HepG2 (cell line): ENCODE data around the gene PDE6C. TPM values are rescaled to one million over a fixed set of nuclear protein-coding genes. Genes with fewer than 3 reads are reported as not detected.

Experiments
- AGO2 ChIP-seq: fragments of 200-400 bp; formaldehyde crosslinking; optimal IDR thresholded peaks from 2 replicates; pipeline ENCODE3; 2017; ENCODE audit warnings: mild to moderate bottlenecking, low read depth, low read length, moderate library complexity
- ARNT ChIP-seq: fragments of 450-650 bp; IDR thresholded peaks from 2 replicates; pipeline ENCODE4 v1.6.1; 2017
- BRD4 ChIP-seq: sonication (generic); formaldehyde crosslinking; IDR thresholded peaks from 2 replicates; pipeline ENCODE4 v1.4.0; 2020; ENCODE audit warnings: missing genetic modification reagents
- CREB1 ChIP-seq, 2 experiments: fragments of 450-650 bp in 1 of 2; IDR thresholded peaks; 2 replicates each; pipeline ENCODE4 v1.6.1; 2016 to 2017; ENCODE audit warnings: control low read depth in 1 of 2, mild to moderate bottlenecking in 1 of 2, missing compliant biosample characterization in 1 of 2, missing genetic modification characterization in 1 of 2
- DNMT1 ChIP-seq: sonication (generic); formaldehyde crosslinking; IDR thresholded peaks from 2 replicates; pipeline ENCODE4 v1.5.1; 2020; ENCODE audit warnings: mild to moderate bottlenecking, missing genetic modification reagents
- DRAP1 ChIP-seq: IDR thresholded peaks from 2 replicates; pipeline ENCODE4 v1.6.1; 2016; ENCODE audit warnings: missing genetic modification reagents, missing compliant biosample characterization
- FOXP4 ChIP-seq: sonication (generic); formaldehyde crosslinking; IDR thresholded peaks from 2 replicates; pipeline ENCODE4 v1.4.0; 2020; ENCODE audit warnings: missing genetic modification reagents
- HINFP ChIP-seq: sonication (generic); formaldehyde crosslinking; IDR thresholded peaks from 2 replicates; pipeline ENCODE4 v1.4.0; 2020; ENCODE audit warnings: low read depth, mild to moderate bottlenecking, missing genetic modification reagents
- KDM2A ChIP-seq: sonication (generic); formaldehyde crosslinking; IDR thresholded peaks from 2 replicates; pipeline ENCODE4 v1.4.0; 2020; ENCODE audit warnings: low read depth, missing genetic modification reagents, borderline replicate concordance
- NFE2L2 ChIP-seq: fragments of 150-350 bp; IDR thresholded peaks from 2 replicates; pipeline ENCODE4 v1.6.1; 2014; ENCODE audit warnings: low read length
- NRL ChIP-seq: sonication (generic); formaldehyde crosslinking; IDR thresholded peaks from 2 replicates; pipeline ENCODE4 v1.5.0; 2020; ENCODE audit warnings: missing genetic modification reagents, mild to moderate bottlenecking, moderate library complexity, borderline replicate concordance
- STAT6 ChIP-seq: sonication (generic); formaldehyde crosslinking; IDR thresholded peaks from 2 replicates; pipeline ENCODE4 v1.4.0; 2020; ENCODE audit warnings: missing genetic modification reagents, mild to moderate bottlenecking, borderline replicate concordance
- ZBTB26 ChIP-seq: IDR thresholded peaks from 2 replicates; pipeline ENCODE4 v1.6.1; 2016; ENCODE audit warnings: missing compliant biosample characterization, missing genetic modification reagents, borderline replicate concordance
- ZKSCAN8 ChIP-seq: IDR thresholded peaks from 2 replicates; pipeline ENCODE4 v1.6.1; 2016; ENCODE audit warnings: borderline replicate concordance, missing genetic modification reagents, missing compliant biosample characterization
- ZNF224 ChIP-seq: sonication (generic); formaldehyde crosslinking; IDR thresholded peaks from 2 replicates; pipeline ENCODE4 v1.5.0; 2020; ENCODE audit warnings: mild to moderate bottlenecking, missing genetic modification reagents
- ZNF33B ChIP-seq: sonication (generic); formaldehyde crosslinking; IDR thresholded peaks from 2 replicates; pipeline ENCODE4 v1.5.1; 2020; ENCODE audit warnings: mild to moderate bottlenecking, missing genetic modification reagents
- ZNF432 ChIP-seq: sonication (generic); formaldehyde crosslinking; IDR thresholded peaks from 2 replicates; pipeline ENCODE4 v1.5.0; 2020; ENCODE audit warnings: missing genetic modification reagents, mild to moderate bottlenecking, borderline replicate concordance
- ZNF484 ChIP-seq: sonication (generic); formaldehyde crosslinking; IDR thresholded peaks from 2 replicates; pipeline ENCODE4 v1.5.1; 2020; ENCODE audit warnings: mild to moderate bottlenecking, low read depth, missing genetic modification reagents, borderline replicate concordance
- ZNF496 ChIP-seq: sonication (generic); formaldehyde crosslinking; IDR thresholded peaks from 2 replicates; pipeline ENCODE4 v1.8.1; 2023; ENCODE audit warnings: mild to moderate bottlenecking, moderate library complexity, missing genetic modification reagents; ENCODE audit not compliant: insufficient replicate concordance
- ZNF7 ChIP-seq: IDR thresholded peaks from 2 replicates; pipeline ENCODE4 v1.6.1; 2016; ENCODE audit warnings: missing biosample characterization, missing genetic modification reagents
- polyA plus RNA-seq, 8 experiments: library from polyadenylated mRNA; depleted of rRNA in 3 of 8; stranded (reverse) in 7 of 8; unstranded in 1 of 8; fragments of >200 nt; fragmentation: Illumina TruSeq in 4 of 8; extraction: Trizol in 4 of 8; gene quantifications; 2 replicates each; pipeline versions ENCODE4 v1.2.1 to v1.2.3, GENCODE V29; 2011 to 2016; ENCODE audit warnings: low read depth in 4 of 8, missing spikeins in 1 of 8, mixed read lengths in 1 of 8; ENCODE audit not compliant: insufficient read depth in 1 of 8
- total RNA-seq, 5 experiments: library from RNA; depleted of rRNA; stranded (reverse); fragments of >200 nt; fragmentation: Illumina TruSeq; extraction: Trizol; gene quantifications; 2 replicates each; pipeline ENCODE4 v1.2.3, GENCODE V29; 2016; ENCODE audit warnings: low read depth in 1 of 5

Gene PDE6C
- total and polyA plus RNA-seq, 2 of the 13 experiments (the other 11 are each of a cell fraction or from before 2014, with no cell fraction given), result 0.64 TPM; not detected in 1

GRCh38 chr10:93601146-93601773 is 11.1 kb upstream of the PDE6C start, which contains the start of gene RBP4 (continued):
- TF ChIP-seq ZNF33B (CRISPR knock-in tag) (peak; percentile 53; the same call in 1 of the 2 replicates), ZKSCAN8 (no peak), DRAP1 (CRISPR knock-in tag) (peak; percentile 88), NRL (CRISPR knock-in tag) (peak; percentile 98), NFE2L2 (no peak), ARNT (no peak), ZBTB26 (CRISPR knock-in tag) (no peak), FOXP4 (peak; percentile 69), STAT6 (CRISPR knock-in tag) (0 out of 2 replicates have a peak, but pooled peaks have one; percentile 41), DNMT1 (CRISPR knock-in tag) (no peak), ZNF432 (no peak), BRD4 (CRISPR knock-in tag) (peak; percentile 69; the same call in 1 of the 2 replicates), HINFP (CRISPR knock-in tag) (0 out of 2 replicates have a peak, but pooled peaks have one; percentile 65), ZNF224 (CRISPR knock-in tag) (peak; percentile 80; the same call in 1 of the 2 replicates), CREB1 (IDR thresholded peaks at IDR 0.05) (no peak), CREB1 (CRISPR knock-in tag; IDR thresholded peaks at IDR 0.05) (no peak), ZNF484 (no peak; the same call in 1 of the 2 replicates), KDM2A (CRISPR knock-in tag) (peak; percentile 60), ZNF7 (CRISPR knock-in tag) (no peak), AGO2 (peak; percentile 74), ZNF496 (CRISPR knock-in tag) (no peak)
